Measurements from ENCODE around the gene NFATC2IP. TPM values are rescaled to one million over a fixed set of nuclear protein-coding genes. Genes with fewer than 3 reads are reported as not detected.

The NFATC2IP gene
- total RNA-seq, 1 donor from 2014 or later: 39.5 TPM

GRCh38 chr16:28982949-28983348 is 32.2 kb downstream of the NFATC2IP start:
- Mint-ChIP-seq H3K36me3 (ENCODE audit: unreplicated experiment) (peaks cover 51% of the 10 kb centered on the region), H3K27ac (ENCODE audit: unreplicated experiment) (no peak overlapping the region), H3K4me1 (ENCODE audit: unreplicated experiment) (no peaks in the 10 kb centered on the region), H3K9me3 (ENCODE audit: unreplicated experiment) (peaks cover 7% of the 10 kb centered on the region), H3K4me3 (ENCODE audit: unreplicated experiment) (no peak overlapping the region), H3K27me3 (ENCODE audit: unreplicated experiment) (no peaks in the 10 kb centered on the region)
- TF ChIP-seq CTCF (IDR thresholded peaks at IDR 0.05): no peak
- DNase-seq (ENCODE audit: extremely low spot score, unreplicated experiment): no peak

GRCh38 chr16:28983644-28984043 is 32.9 kb downstream of the NFATC2IP start:
- no peak for DNase-seq (ENCODE audit: extremely low spot score, unreplicated experiment)
- H3K4me3 Mint-ChIP-seq (ENCODE audit: unreplicated experiment): no peak overlapping the region
- no peaks in the 10 kb centered on the region for H3K27me3 Mint-ChIP-seq (ENCODE audit: unreplicated experiment)
- no peaks in the 10 kb centered on the region for H3K4me1 Mint-ChIP-seq (ENCODE audit: unreplicated experiment)
- TF ChIP-seq CTCF (IDR thresholded peaks at IDR 0.05): no peak
- H3K9me3 Mint-ChIP-seq (ENCODE audit: unreplicated experiment): peaks cover 7% of the 10 kb centered on the region
- no peak overlapping the region for H3K27ac Mint-ChIP-seq (ENCODE audit: unreplicated experiment)
- H3K36me3 Mint-ChIP-seq (ENCODE audit: unreplicated experiment): peaks cover 47% of the 10 kb centered on the region

GRCh38 chr16:28984091-28984490 is 33.4 kb downstream of the NFATC2IP start:
- Mint-ChIP-seq H3K9me3 (ENCODE audit: unreplicated experiment) (peaks cover 7% of the 10 kb centered on the region), H3K27ac (ENCODE audit: unreplicated experiment) (no peak overlapping the region), H3K27me3 (ENCODE audit: unreplicated experiment) (no peaks in the 10 kb centered on the region), H3K4me3 (ENCODE audit: unreplicated experiment) (no peak overlapping the region), H3K36me3 (ENCODE audit: unreplicated experiment) (peaks cover 47% of the 10 kb centered on the region), H3K4me1 (ENCODE audit: unreplicated experiment) (no peaks in the 10 kb centered on the region)
- no peak for DNase-seq (ENCODE audit: extremely low spot score, unreplicated experiment)
- no peak for TF ChIP-seq CTCF (IDR thresholded peaks at IDR 0.05)

GRCh38 chr16:28984619-28985135 is 33.9 kb downstream of the NFATC2IP start, which contains the start of gene LAT:
Gene LAT, plus strand, starts transcription at chr16:28985052. Its CDS starts 366 bp downstream, at chr16:28985418.
- Mint-ChIP-seq H3K4me3 (ENCODE audit: unreplicated experiment) (no peak within 1 kb of the TSS), H3K36me3 (ENCODE audit: unreplicated experiment) (peaks cover 47% of the 10 kb centered on the region), H3K27me3 (ENCODE audit: unreplicated experiment) (no peaks in the 10 kb centered on the region), H3K9me3 (ENCODE audit: unreplicated experiment) (peaks cover 7% of the 10 kb centered on the region), H3K27ac (ENCODE audit: unreplicated experiment) (no peak within 1 kb of the TSS), H3K4me1 (ENCODE audit: unreplicated experiment) (no peaks in the 10 kb centered on the region)
- no peak for TF ChIP-seq CTCF (IDR thresholded peaks at IDR 0.05)
- DNase-seq (ENCODE audit: extremely low spot score, unreplicated experiment): no peak

GRCh38 chr16:28985211-28986041 is 34.7 kb downstream of the NFATC2IP start:
- TF ChIP-seq CTCF (IDR thresholded peaks at IDR 0.05): no peak
- no peak for DNase-seq (ENCODE audit: extremely low spot score, unreplicated experiment)
- no peaks in the 10 kb centered on the region for H3K27me3 Mint-ChIP-seq (ENCODE audit: unreplicated experiment)
- H3K36me3 Mint-ChIP-seq (ENCODE audit: unreplicated experiment): peaks cover 50% of the 10 kb centered on the region
- no peak overlapping the region for H3K27ac Mint-ChIP-seq (ENCODE audit: unreplicated experiment)
- no peak overlapping the region for H3K4me3 Mint-ChIP-seq (ENCODE audit: unreplicated experiment)
- peaks cover 7% of the 10 kb centered on the region for H3K9me3 Mint-ChIP-seq (ENCODE audit: unreplicated experiment)
- no peaks in the 10 kb centered on the region for H3K4me1 Mint-ChIP-seq (ENCODE audit: unreplicated experiment)

All from osteocyte (in vitro differentiated cells).